SK-N-SH treated with all-trans-retinoic acid at 6 μM for 48 hours (cell line): ENCODE data around the gene SORCS1.

Source experiments
- CSDC2 ChIP-seq: fragments of 250-450 bp; sonication (Bioruptor Pico); IDR thresholded peaks from 2 replicates; pipeline ENCODE4 v1.5.0; 2020; ENCODE audit warnings: mild to moderate bottlenecking, moderate library complexity
- ESRRG ChIP-seq: fragments of 250-450 bp; sonication (Bioruptor Pico); IDR thresholded peaks from 2 replicates; pipeline ENCODE4 v1.6.1; 2021; ENCODE audit warnings: mild to moderate bottlenecking
- ZC3H10 ChIP-seq: fragments of 250-450 bp; sonication (Bioruptor Pico); IDR thresholded peaks from 2 replicates; pipeline ENCODE4 v1.5.1; 2021; ENCODE audit warnings: mild to moderate bottlenecking, moderate library complexity
- ZFP30 ChIP-seq: fragments of 450-650 bp; formaldehyde crosslinking; IDR thresholded peaks from 2 replicates; pipeline ENCODE4 v1.5.0; 2022; ENCODE audit warnings: mild to moderate bottlenecking, moderate library complexity
- TF ChIP-seq, protein P1 (sequence below): fragments of 250-450 bp; sonication (Bioruptor Pico); IDR thresholded peaks from 2 replicates; pipeline ENCODE4 v1.5.0; 2020; ENCODE audit warnings: mild to moderate bottlenecking, moderate library complexity

- TF ChIP-seq ZFP30 (CRISPR knock-in tag): no peak
- no peak for TF ChIP-seq ESRRG (CRISPR knock-in tag)
- TF ChIP-seq CSDC2 (CRISPR knock-in tag): no peak
- TF ChIP-seq, protein P1, sequence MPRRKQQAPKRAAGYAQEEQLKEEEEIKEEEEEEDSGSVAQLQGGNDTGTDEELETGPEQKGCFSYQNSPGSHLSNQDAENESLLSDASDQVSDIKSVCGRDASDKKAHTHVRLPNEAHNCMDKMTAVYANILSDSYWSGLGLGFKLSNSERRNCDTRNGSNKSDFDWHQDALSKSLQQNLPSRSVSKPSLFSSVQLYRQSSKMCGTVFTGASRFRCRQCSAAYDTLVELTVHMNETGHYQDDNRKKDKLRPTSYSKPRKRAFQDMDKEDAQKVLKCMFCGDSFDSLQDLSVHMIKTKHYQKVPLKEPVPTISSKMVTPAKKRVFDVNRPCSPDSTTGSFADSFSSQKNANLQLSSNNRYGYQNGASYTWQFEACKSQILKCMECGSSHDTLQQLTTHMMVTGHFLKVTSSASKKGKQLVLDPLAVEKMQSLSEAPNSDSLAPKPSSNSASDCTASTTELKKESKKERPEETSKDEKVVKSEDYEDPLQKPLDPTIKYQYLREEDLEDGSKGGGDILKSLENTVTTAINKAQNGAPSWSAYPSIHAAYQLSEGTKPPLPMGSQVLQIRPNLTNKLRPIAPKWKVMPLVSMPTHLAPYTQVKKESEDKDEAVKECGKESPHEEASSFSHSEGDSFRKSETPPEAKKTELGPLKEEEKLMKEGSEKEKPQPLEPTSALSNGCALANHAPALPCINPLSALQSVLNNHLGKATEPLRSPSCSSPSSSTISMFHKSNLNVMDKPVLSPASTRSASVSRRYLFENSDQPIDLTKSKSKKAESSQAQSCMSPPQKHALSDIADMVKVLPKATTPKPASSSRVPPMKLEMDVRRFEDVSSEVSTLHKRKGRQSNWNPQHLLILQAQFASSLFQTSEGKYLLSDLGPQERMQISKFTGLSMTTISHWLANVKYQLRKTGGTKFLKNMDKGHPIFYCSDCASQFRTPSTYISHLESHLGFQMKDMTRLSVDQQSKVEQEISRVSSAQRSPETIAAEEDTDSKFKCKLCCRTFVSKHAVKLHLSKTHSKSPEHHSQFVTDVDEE (CRISPR knock-in tag): no peak
- TF ChIP-seq ZC3H10 (CRISPR knock-in tag): no peak
These were observed 251.2 kb downstream of the SORCS1 start for GRCh38 chr10:106913348-106913747.
